Lower leg skin (tissue), 4 donors: ENCODE results near the gene HSPA4. TPM values are rescaled to one million over a fixed set of nuclear protein-coding genes. Genes with fewer than 3 reads are reported as not detected.

Source experiments
- DNase-seq, 2 donors: peaks; one replicate each; pipeline ENCODE4 v3.0.0-alpha.2; 2019; ENCODE audit warnings: low spot score in 2 of 2
- H3K4me3 ChIP-seq: fragments of 200-600 bp; sonication (generic); 2 replicates; pipeline ENCODE4 v1.5.1; 2017; ENCODE audit warnings: mild to moderate bottlenecking, low read depth; ENCODE audit not compliant: poor library complexity, severe bottlenecking
- POLR2A ChIP-seq, 2 donors: fragments of 450-650 bp; IDR thresholded peaks; one replicate each; pipeline ENCODE4 v1.6.1; 2016 to 2017; ENCODE audit warnings: antibody characterized with exemption in 2 of 2, mild to moderate bottlenecking in 1 of 2, moderate library complexity in 1 of 2
- WGBS, 2 donors: methylation state at CpG; one replicate each; pipeline ENCODE4 v1.1.5; 2018; 5-methylcytosine and 5-hydroxymethylcytosine counted together
- intact Hi-C: fragments of 100-400 bp; cut with DNase I; formaldehyde crosslinking; loops from one replicate; pipeline ENCODE4 v1.15.0; 2023; ENCODE audit warnings: low total_unique reads
- total RNA-seq, 4 donors: library from RNA; depleted of rRNA; stranded (reverse); fragments of >200 nt; gene quantifications; one replicate each; pipeline ENCODE4 v1.1.0, GENCODE V29; 2016
- TF ChIP-seq, protein P1 (sequence below), 3 donors: fragments of 450-650 bp; IDR thresholded peaks; one replicate each; pipeline ENCODE4 v1.5.1; 2016; ENCODE audit warnings: antibody characterized with exemption in 3 of 3, mild to moderate bottlenecking in 3 of 3, moderate library complexity in 2 of 3

The HSPA4 gene
- total RNA-seq, 4 donors from 2014 or later = 33.0 to 49.3 (median 42.2) TPM

GRCh38 chr5:133091034-133091433, 39.2 kb downstream of the HSPA4 start:
- H3K4me3 ChIP-seq = no peak overlapping the region
- TF ChIP-seq, protein P1, sequence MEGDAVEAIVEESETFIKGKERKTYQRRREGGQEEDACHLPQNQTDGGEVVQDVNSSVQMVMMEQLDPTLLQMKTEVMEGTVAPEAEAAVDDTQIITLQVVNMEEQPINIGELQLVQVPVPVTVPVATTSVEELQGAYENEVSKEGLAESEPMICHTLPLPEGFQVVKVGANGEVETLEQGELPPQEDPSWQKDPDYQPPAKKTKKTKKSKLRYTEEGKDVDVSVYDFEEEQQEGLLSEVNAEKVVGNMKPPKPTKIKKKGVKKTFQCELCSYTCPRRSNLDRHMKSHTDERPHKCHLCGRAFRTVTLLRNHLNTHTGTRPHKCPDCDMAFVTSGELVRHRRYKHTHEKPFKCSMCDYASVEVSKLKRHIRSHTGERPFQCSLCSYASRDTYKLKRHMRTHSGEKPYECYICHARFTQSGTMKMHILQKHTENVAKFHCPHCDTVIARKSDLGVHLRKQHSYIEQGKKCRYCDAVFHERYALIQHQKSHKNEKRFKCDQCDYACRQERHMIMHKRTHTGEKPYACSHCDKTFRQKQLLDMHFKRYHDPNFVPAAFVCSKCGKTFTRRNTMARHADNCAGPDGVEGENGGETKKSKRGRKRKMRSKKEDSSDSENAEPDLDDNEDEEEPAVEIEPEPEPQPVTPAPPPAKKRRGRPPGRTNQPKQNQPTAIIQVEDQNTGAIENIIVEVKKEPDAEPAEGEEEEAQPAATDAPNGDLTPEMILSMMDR (IDR thresholded peaks at IDR 0.05) = no peak
- no peak for TF ChIP-seq POLR2A (IDR thresholded peaks at IDR 0.05)
- no peak for DNase-seq
- intact Hi-C loops = no loop called here
- WGBS, 2 donors = 89 to 94% methylated on average over 3 of the region's 3 CpGs

- no peak overlapping the region for H3K4me3 ChIP-seq
- WGBS, 2 donors = 62 to 77% methylated on average over 3 of the region's 3 CpGs
These were observed 54.5 kb downstream of the HSPA4 start for GRCh38 chr5:133106343-133106742.

GRCh38 chr5:133106761-133107572, 55.2 kb downstream of the HSPA4 start:
- intact Hi-C loops = no loop called here
- peak in 1 of 2 donors; percentile 28 for DNase-seq
- H3K4me3 ChIP-seq = no peak overlapping the region
- 85 to 88% methylated on average over 8 of the region's 8 CpGs for WGBS, 2 donors
- TF ChIP-seq, protein P1 (IDR thresholded peaks at IDR 0.05) = no peak
- no peak for TF ChIP-seq POLR2A (IDR thresholded peaks at IDR 0.05)

More at GRCh38 chr5:133106343-133106742, 54.5 kb downstream of the HSPA4 start:
- no peak for DNase-seq
- TF ChIP-seq POLR2A (IDR thresholded peaks at IDR 0.05) = no peak
- TF ChIP-seq, protein P1 (IDR thresholded peaks at IDR 0.05) = no peak
- intact Hi-C loops = no loop called here

DNA sequence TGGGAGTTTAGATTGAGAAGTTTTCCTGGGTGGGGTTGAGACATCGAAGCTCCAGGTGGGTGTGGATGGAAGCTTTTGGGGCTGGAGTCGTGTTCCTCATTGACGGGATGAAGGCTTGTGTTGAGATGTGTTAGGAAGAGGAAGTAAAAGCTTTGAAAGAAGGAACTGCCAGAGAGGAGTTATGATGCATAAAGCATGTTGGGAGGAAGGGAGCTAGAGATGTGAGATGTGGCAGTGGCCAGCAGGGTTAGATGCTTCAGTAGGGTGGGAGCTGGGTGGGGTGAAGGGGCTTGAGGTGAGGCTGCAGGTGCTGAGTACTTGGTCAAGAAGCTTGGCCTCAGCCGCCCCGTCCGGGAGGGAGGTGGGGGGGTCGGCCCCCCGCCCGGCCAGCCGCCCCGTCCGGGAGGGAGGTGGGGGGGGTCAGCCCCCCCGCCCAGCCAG, 56.7 kb downstream of the HSPA4 start:
- TF ChIP-seq POLR2A (IDR thresholded peaks at IDR 0.05) = no peak
- TF ChIP-seq, protein P1 (IDR thresholded peaks at IDR 0.05) = no peak
- 65 to 71% methylated on average over 6 to 10 of the region's 13 CpGs for WGBS, 2 donors
- H3K4me3 ChIP-seq = no peak overlapping the region
- no peak for DNase-seq
- intact Hi-C loops = no loop called here

DNA sequence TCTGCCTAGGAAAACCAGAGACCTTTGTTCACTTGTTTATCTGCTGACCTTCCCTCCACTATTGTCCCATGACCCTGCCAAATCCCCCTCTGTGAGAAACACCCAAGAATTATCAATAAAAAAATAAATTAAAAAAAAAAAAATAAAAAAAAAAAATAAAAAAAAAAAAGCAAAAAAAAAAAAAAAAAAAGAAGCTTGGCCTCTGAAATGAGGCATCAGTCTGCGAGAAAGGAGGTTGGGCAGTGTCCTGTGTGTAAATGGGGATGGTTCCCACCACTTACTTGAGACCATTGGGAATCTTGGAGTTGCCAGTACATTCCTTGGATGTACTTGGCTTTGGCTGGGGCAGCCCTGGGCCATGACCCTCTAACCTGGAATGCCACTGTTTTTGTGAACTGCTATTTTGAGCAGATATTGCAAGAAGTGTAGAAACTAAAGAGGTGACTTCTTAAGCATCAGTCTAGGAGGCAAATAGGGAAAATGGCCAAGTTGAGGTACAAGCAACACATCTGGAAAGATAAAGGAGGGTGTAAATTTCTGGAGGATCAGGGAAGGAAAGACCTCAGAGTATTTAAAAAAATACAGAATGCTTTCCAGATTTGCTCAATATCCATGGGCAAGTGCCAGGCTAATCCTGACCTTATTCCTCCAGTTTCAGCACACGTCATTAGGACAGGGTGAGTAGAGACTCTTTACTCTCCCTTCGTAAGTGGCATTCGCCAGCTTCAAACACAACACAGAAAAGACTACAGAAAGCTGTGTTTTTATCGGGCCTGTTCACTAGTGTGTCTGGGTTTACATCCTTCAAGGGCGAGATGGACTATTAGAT, 58.1 kb downstream of the HSPA4 start:
- intact Hi-C loops = loop anchor here (10.0 kb wide), 1 partner anchor 875 kb away; no protein-coding TSS in a partner anchor
- 68 to 84% methylated on average over 6 of the region's 6 CpGs for WGBS, 2 donors
- H3K4me3 ChIP-seq = no peak overlapping the region
- TF ChIP-seq, protein P1 (IDR thresholded peaks at IDR 0.05) = no peak
- no peak for TF ChIP-seq POLR2A (IDR thresholded peaks at IDR 0.05)
- peak in 1 of 2 donors; percentile 83 for DNase-seq
